ENCODE measurements around the gene HMCES. TPM values are rescaled to one million over a fixed set of nuclear protein-coding genes. Genes with fewer than 3 reads are reported as not detected.

The HMCES gene
- polyA plus RNA-seq, 1 of the 3 experiments (the other 2 are of a cell fraction), result 32.4 TPM

GRCh38 chr3:129326595-129326994 is 47.9 kb downstream of the HMCES start:
- POLR2A ChIA-PET, result interaction anchor here (2.0 kb wide), 1 partner anchor 10 kb away, joined by 6 read pairs; a partner anchor contains a TSS
- Histone ChIP-seq H3K9me2 (no peaks in the 10 kb centered on the region), H3K9me3 (no peaks in the 10 kb centered on the region), H3K79me2 (ENCODE audit: insufficient read depth) (no peaks in the 10 kb centered on the region), H3K27ac (ENCODE audit: low read depth in 2 of 2, low read length in 1 of 2) (no peak overlapping the region), H2AFZ (ENCODE audit: low read depth) (no peak overlapping the region), H3F3A (replicated peaks; ENCODE audit: insufficient read depth) (no peaks in the 10 kb centered on the region), H4K20me1 (ENCODE audit: insufficient read depth) (no peaks in the 10 kb centered on the region), H3K4me2 (no peak overlapping the region), H3K9ac (no peak overlapping the region), H3K27me3 (ENCODE audit: insufficient read depth) (no peaks in the 10 kb centered on the region), H3K36me3 (replicated peaks in 1 of 2; ENCODE audit: control insufficient read depth in 1 of 2, insufficient read depth in 2 of 2, low read length in 1 of 2) (no peaks in the 10 kb centered on the region), H3K4me1 (ENCODE audit: control insufficient read depth in 1 of 2, insufficient read depth in 2 of 2, low read depth in 1 of 2, low read length in 1 of 2) (no peaks in the 10 kb centered on the region), H3K4me3 (ENCODE audit: low read depth in 2 of 2, low read length in 1 of 2) (no peak overlapping the region)
- no peak for DNase-seq
- CTCF ChIA-PET, result interaction anchor here (1.4 kb wide), 1 partner anchor 10 kb away, joined by 12 read pairs; a partner anchor contains a TSS
- 94% methylated on average over 2 of the region's 11 CpGs for WGBS (ENCODE audit: low lambda C conversion rate)
- TF ChIP-seq SMC3 (IDR thresholded peaks at IDR 0.05; ENCODE audit: low read depth, low read length) (no peak), ELF1 (IDR thresholded peaks at IDR 0.05) (no peak), YY1 (IDR thresholded peaks at IDR 0.05; ENCODE audit: low read depth) (no peak), MEF2A (IDR thresholded peaks at IDR 0.05; ENCODE audit: borderline replicate concordance, low read depth) (no peak), JUND (IDR thresholded peaks at IDR 0.05) (no peak), REST (IDR thresholded peaks at IDR 0.05; ENCODE audit: low read depth, low read length) (no peak), MXI1 (IDR thresholded peaks at IDR 0.05; ENCODE audit: low read depth, low read length) (no peak), MAX (IDR thresholded peaks at IDR 0.05; ENCODE audit: low read depth) (no peak), TCF12 (IDR thresholded peaks at IDR 0.05) (no peak), POLR2AphosphoS5 (IDR thresholded peaks at IDR 0.05; ENCODE audit: low read depth, low read length) (no peak), RFX5 (IDR thresholded peaks at IDR 0.05; ENCODE audit: low read length) (no peak)

- no peaks in the 10 kb centered on the region for H3K4me1 ChIP-seq (ENCODE audit: control insufficient read depth in 1 of 2, insufficient read depth in 2 of 2, low read depth in 1 of 2, low read length in 1 of 2)
- H2AFZ ChIP-seq (ENCODE audit: low read depth), result no peak overlapping the region
- no peaks in the 10 kb centered on the region for H3K27me3 ChIP-seq (ENCODE audit: insufficient read depth)
- H3K9ac ChIP-seq, result no peak overlapping the region
- no peaks in the 10 kb centered on the region for H3F3A ChIP-seq (replicated peaks; ENCODE audit: insufficient read depth)
- H3K36me3 ChIP-seq (replicated peaks in 1 of 2; ENCODE audit: control insufficient read depth in 1 of 2, insufficient read depth in 2 of 2, low read length in 1 of 2), result no peaks in the 10 kb centered on the region
- ChIA-PET POLR2A (no interaction called here), CTCF (interaction anchor here (0.7 to 1.4 kb wide), 2 partner anchors 11 to 71 kb away, joined by 3 to 12 read pairs; a partner anchor contains a TSS)
- WGBS (ENCODE audit: low lambda C conversion rate), result 92% methylated on average over 6 of the region's 6 CpGs
- H4K20me1 ChIP-seq (ENCODE audit: insufficient read depth), result no peaks in the 10 kb centered on the region
- H3K79me2 ChIP-seq (ENCODE audit: insufficient read depth), result no peaks in the 10 kb centered on the region
- no peak overlapping the region for H3K4me3 ChIP-seq (ENCODE audit: low read depth in 2 of 2, low read length in 1 of 2)
- H3K9me2 ChIP-seq, result no peaks in the 10 kb centered on the region
- no peak overlapping the region for H3K27ac ChIP-seq (ENCODE audit: low read depth in 2 of 2, low read length in 1 of 2)
- no peak overlapping the region for H3K4me2 ChIP-seq
- TF ChIP-seq ELF1 (IDR thresholded peaks at IDR 0.05) (no peak), SMC3 (IDR thresholded peaks at IDR 0.05; ENCODE audit: low read depth, low read length) (no peak), RAD21 (IDR thresholded peaks at IDR 0.05; ENCODE audit: low read length) (no peak), RCOR1 (IDR thresholded peaks at IDR 0.05; ENCODE audit: low read length) (no peak), FOSL2 (IDR thresholded peaks at IDR 0.05; ENCODE audit: borderline replicate concordance, low read depth) (no peak), EP300 (IDR thresholded peaks at IDR 0.05; ENCODE audit: borderline replicate concordance in 1 of 2, low read depth in 1 of 2, low read length in 1 of 2) (no peak), NRF1 (IDR thresholded peaks at IDR 0.05; ENCODE audit: low read depth, low read length) (no peak), FOXM1 (IDR thresholded peaks at IDR 0.05; ENCODE audit: low read depth) (no peak), GABPA (IDR thresholded peaks at IDR 0.05; ENCODE audit: low read depth) (no peak), RFX5 (IDR thresholded peaks at IDR 0.05; ENCODE audit: low read length) (no peak), USF2 (IDR thresholded peaks at IDR 0.05; ENCODE audit: borderline replicate concordance, low read depth, low read length) (no peak), RXRA (IDR thresholded peaks at IDR 0.05; ENCODE audit: borderline replicate concordance, low read depth) (no peak), TCF12 (IDR thresholded peaks at IDR 0.05) (no peak), MXI1 (IDR thresholded peaks at IDR 0.05; ENCODE audit: low read depth, low read length) (no peak), CTCF (IDR thresholded peaks at IDR 0.05) (no peak)
- no peaks in the 10 kb centered on the region for H3K9me3 ChIP-seq
- DNase-seq, result no peak
Observed at GRCh38 chr3:129327510-129327909, 48.8 kb downstream of the HMCES start.
